CD4-positive, alpha-beta memory T cell (primary cell): ENCODE measurements around the gene EML3. TPM values are rescaled to one million over a fixed set of nuclear protein-coding genes. Genes with fewer than 3 reads are reported as not detected.
"Not testable (repeated sequence)": the region's sequence is repeated elsewhere in the genome, so short reads cannot be mapped to it uniquely, and the experiment has no call there.

ENCODE experiments used
- CTCF ChIA-PET: fragments of 350-600 bp; sonication (Branson Sonifier 250); formaldehyde crosslinking; loops from one replicate; lab custom pipeline; 2021; ENCODE audit warnings: inconsistent platforms; ENCODE audit not compliant: partially characterized antibody; lab: Charles Lee
- POLR2A ChIA-PET: fragments of 350-600 bp; sonication (Branson Sonifier 250); formaldehyde crosslinking; loops from one replicate; lab custom pipeline; 2021; ENCODE audit not compliant: partially characterized antibody; lab: Charles Lee
- DNase-seq, 5 donors: peaks; one replicate each; pipeline versions ENCODE4 v3.0.0 to v3.0.0-alpha.2; 2020 to 2022; ENCODE audit warnings: mixed read lengths in 1 of 5
- H3K27ac ChIP-seq: one replicate; pipeline ENCODE4 v1.7.0; 2013; ENCODE audit warnings: low read depth, low read length
- H3K27me3 ChIP-seq: 2 replicates; pipeline ENCODE4 v1.7.0; 2013; ENCODE audit warnings: mild to moderate bottlenecking, low read length, moderate library complexity; ENCODE audit not compliant: insufficient read depth
- H3K36me3 ChIP-seq: 2 replicates; pipeline ENCODE4 v1.7.0; 2013; ENCODE audit warnings: mild to moderate bottlenecking, low read length, moderate library complexity; ENCODE audit not compliant: insufficient read depth
- H3K4me1 ChIP-seq: 2 replicates; pipeline ENCODE4 v1.7.0; 2013; ENCODE audit warnings: mild to moderate bottlenecking, low read length, moderate library complexity; ENCODE audit not compliant: insufficient read depth
- H3K4me3 ChIP-seq, 2 donors: one replicate each; pipeline ENCODE4 v1.7.0; 2013; ENCODE audit warnings: low read length in 2 of 2, mild to moderate bottlenecking in 1 of 2
- H3K9me3 ChIP-seq, 2 donors: one replicate each; pipeline ENCODE4 v1.7.0; 2013; ENCODE audit warnings: low read length in 2 of 2, control low read depth in 1 of 2; ENCODE audit not compliant: control insufficient read depth in 1 of 2
- H3K27ac Mint-ChIP-seq, 7 donors: one replicate each; pipeline ENCODE4 v1.8.0; 2020 to 2021; ENCODE audit warnings: mixed read lengths in 7 of 7, mild to moderate bottlenecking in 6 of 7, inconsistent platforms in 3 of 7, moderate library complexity in 3 of 7
- H3K27me3 Mint-ChIP-seq, 2 donors: one replicate each; pipeline ENCODE4 v1.8.0; 2020 to 2021; ENCODE audit warnings: mixed read lengths in 2 of 2
- H3K36me3 Mint-ChIP-seq, 2 donors: one replicate each; pipeline ENCODE4 v1.8.0; 2020 to 2021; ENCODE audit warnings: mixed read lengths in 2 of 2, inconsistent platforms in 1 of 2, mild to moderate bottlenecking in 1 of 2
- H3K4me1 Mint-ChIP-seq, 4 donors: one replicate each; pipeline ENCODE4 v1.8.0; 2020 to 2021; ENCODE audit warnings: mixed read lengths in 4 of 4, mild to moderate bottlenecking in 1 of 4
- H3K4me3 Mint-ChIP-seq, 8 donors: one replicate each; pipeline ENCODE4 v1.8.0; 2020 to 2021; ENCODE audit warnings: mixed read lengths in 8 of 8, mild to moderate bottlenecking in 7 of 8, moderate library complexity in 6 of 8, inconsistent platforms in 3 of 8
- H3K9me3 Mint-ChIP-seq, 8 donors: one replicate each; pipeline ENCODE4 v1.8.0; 2020 to 2021; ENCODE audit warnings: mixed read lengths in 8 of 8, mild to moderate bottlenecking in 5 of 8, inconsistent platforms in 3 of 8, moderate library complexity in 1 of 8
- intact Hi-C: fragments of 100-400 bp; cut with micrococcal nuclease; formaldehyde crosslinking; loops from one replicate; pipeline ENCODE4 v1.15.1; 2023
- polyA plus RNA-seq, 2 donors: library from polyadenylated mRNA; unstranded; fragments of 300-500 nt; fragmentation: Illumina TruSeq; gene quantifications; one replicate each; pipeline ENCODE4 v1.2.3, GENCODE V29; 2021
- total RNA-seq, 2 experiments: library from RNA; stranded (reverse); gene quantifications; one replicate each; pipeline ENCODE4 v1.2.3, GENCODE V29; 2021

Gene EML3
- total and polyA plus RNA-seq, 4 experiments from 2014 or later = 18.2 to 201 (median 108) TPM

GRCh38 chr11:62565100-62565802 lies 47.3 kb downstream of the EML3 start:
- CTCF ChIA-PET = interaction anchor here (0.6 to 14.9 kb wide), 8 partner anchors 8 to 1686 kb away, joined by 3 to 405 read pairs (median 6); partner anchors contain the start of gene SCGB1A1
- H3K36me3 Mint-ChIP-seq = peaks cover 44 to 71% of the 10 kb centered on the region in 2 donors

GRCh38 chr11:62561677-62562230 lies 50.8 kb downstream of the EML3 start:
- CTCF ChIA-PET = interaction anchor here (0.7 to 14.9 kb wide), 15 partner anchors 11 to 791 kb away, joined by 3 to 450 read pairs (median 7); partner anchors contain the start of genes EEF1G, SCGB1A1 and TUT1

More at GRCh38 chr11:62565100-62565802, 47.3 kb downstream of the EML3 start:
- DNase-seq = no peak
- Mint-ChIP-seq H3K27me3 (no peaks in the 10 kb centered on the region), H3K9me3 (no peaks in the 10 kb centered on the region), H3K4me1 (peaks cover 22 to 48% (median 32%) of the 10 kb centered on the region in 4 donors), H3K4me3 (no peak overlapping the region), H3K27ac (peak overlapping the region in 5 of 7 donors; percentile 30 to 84 (median 70))
- Histone ChIP-seq H3K27ac (no peak overlapping the region), H3K27me3 (no peaks in the 10 kb centered on the region), H3K4me1 (peaks cover 30% of the 10 kb centered on the region), H3K36me3 (peaks cover 36% of the 10 kb centered on the region), H3K4me3 (no peak overlapping the region), H3K9me3 (no peaks in the 10 kb centered on the region)
- intact Hi-C loops = no loop called here
- POLR2A ChIA-PET = interaction anchor here (0.8 to 0.9 kb wide), 2 partner anchors 25 to 100 kb away, joined by 3 to 6 read pairs; partner anchors contain the start of genes C11orf98 and CSKMT

GRCh38 chr11:62560566-62561103 lies 51.9 kb downstream of the EML3 start:
- H3K36me3 ChIP-seq = peaks cover 15% of the 10 kb centered on the region
- Mint-ChIP-seq H3K36me3 (peaks cover 29 to 51% of the 10 kb centered on the region in 2 donors), H3K27ac (peak overlapping the region; percentile 43 to 100 (median 94)), H3K27me3 (no peaks in the 10 kb centered on the region), H3K4me3 (peak overlapping the region in 3 of 8 donors; percentile 22 to 57 (median 37)), H3K4me1 (peaks cover 41 to 64% (median 51%) of the 10 kb centered on the region in 4 donors), H3K9me3 (no peaks in the 10 kb centered on the region)
- POLR2A ChIA-PET = interaction anchor here (0.7 to 12.5 kb wide), 15 partner anchors 10 to 226 kb away, joined by 3 to 751 read pairs (median 6); partner anchors contain the start of genes AHNAK, C11orf98, CSKMT and EEF1G
- intact Hi-C loops = loop anchor here (1.0 kb wide), 3 partner anchors 63 to 166 kb away; no protein-coding TSS in a partner anchor
- H3K4me3 ChIP-seq = no peak overlapping the region
- H3K9me3 ChIP-seq = no peaks in the 10 kb centered on the region
- peak; percentile 75 to 89 (median 80) for DNase-seq
- peak overlapping the region; percentile 8 for H3K27ac ChIP-seq
- peaks cover 55% of the 10 kb centered on the region for H3K4me1 ChIP-seq
- CTCF ChIA-PET = interaction anchor here (0.5 to 14.9 kb wide), 36 partner anchors 9 to 313 kb away, joined by 3 to 450 read pairs (median 5); partner anchors contain the start of genes AHNAK, B3GAT3, EEF1G and SCGB1A1
- no peaks in the 10 kb centered on the region for H3K27me3 ChIP-seq

More at GRCh38 chr11:62561677-62562230, 50.8 kb downstream of the EML3 start:
- H3K27ac ChIP-seq, H3K27me3 ChIP-seq, H3K4me3 ChIP-seq, H3K27me3 Mint-ChIP-seq, H3K9me3 Mint-ChIP-seq, DNase-seq, H3K9me3 ChIP-seq, H3K4me3 Mint-ChIP-seq, intact Hi-C loops: not testable (repeated sequence)
- peak overlapping the region in 6 of 7 donors; percentile 69 to 99 (median 80) for H3K27ac Mint-ChIP-seq
- H3K36me3 Mint-ChIP-seq = peaks cover 39 to 63% of the 10 kb centered on the region in 2 donors
- H3K4me1 Mint-ChIP-seq = peaks cover 34 to 63% (median 45%) of the 10 kb centered on the region in 4 donors
- Histone ChIP-seq H3K36me3 (peaks cover 26% of the 10 kb centered on the region), H3K4me1 (peaks cover 53% of the 10 kb centered on the region)
- POLR2A ChIA-PET = interaction anchor here (1.0 to 12.5 kb wide), 5 partner anchors 9 to 135 kb away, joined by 3 to 751 read pairs (median 25); partner anchors contain the start of gene AHNAK

- H3K27me3 ChIP-seq, H3K36me3 ChIP-seq, DNase-seq, H3K9me3 ChIP-seq, H3K9me3 Mint-ChIP-seq, H3K4me3 ChIP-seq, H3K27me3 Mint-ChIP-seq: not testable (repeated sequence)
- intact Hi-C loops = loop anchor here (1.0 to 10.0 kb wide), 4 partner anchors 62 to 295 kb away; no protein-coding TSS in a partner anchor
- Mint-ChIP-seq H3K36me3 (peaks cover 25 to 43% of the 10 kb centered on the region in 2 donors), H3K4me3 (peak overlapping the region in 6 of 8 donors; percentile 28 to 77 (median 54)), H3K27ac (peak overlapping the region; percentile 94 to 100 (median 98)), H3K4me1 (peaks cover 46 to 70% (median 59%) of the 10 kb centered on the region in 4 donors)
- H3K4me1 ChIP-seq = peaks cover 65% of the 10 kb centered on the region
- POLR2A ChIA-PET = interaction anchor here (0.6 to 12.5 kb wide), 12 partner anchors 9 to 1160 kb away, joined by 3 to 751 read pairs (median 6); partner anchors contain the start of genes AHNAK, C11orf98, CSKMT and EEF1G
- CTCF ChIA-PET = interaction anchor here (0.8 to 14.9 kb wide), 24 partner anchors 9 to 177 kb away, joined by 3 to 450 read pairs (median 6); partner anchors contain the start of genes AHNAK, B3GAT3, EEF1G and SCGB1A1
- H3K27ac ChIP-seq = peak overlapping the region; percentile 95
Observed at GRCh38 chr11:62559626-62560025, 52.9 kb downstream of the EML3 start.

GRCh38 chr11:62559204-62559603 lies 53.4 kb downstream of the EML3 start:
- Histone ChIP-seq H3K9me3 (no peaks in the 10 kb centered on the region), H3K27ac (peak overlapping the region; percentile 95), H3K4me1 (peaks cover 69% of the 10 kb centered on the region), H3K36me3 (peaks cover 7% of the 10 kb centered on the region), H3K4me3 (no peak overlapping the region), H3K27me3 (no peaks in the 10 kb centered on the region)
- Mint-ChIP-seq H3K9me3 (no peaks in the 10 kb centered on the region), H3K4me3 (peak overlapping the region in 7 of 8 donors; percentile 40 to 77 (median 71)), H3K4me1 (peaks cover 50 to 75% (median 63%) of the 10 kb centered on the region in 4 donors), H3K27ac (peak overlapping the region; percentile 94 to 100 (median 98)), H3K27me3 (no peaks in the 10 kb centered on the region), H3K36me3 (peaks cover 25 to 42% of the 10 kb centered on the region in 2 donors)
- intact Hi-C loops = loop anchor here (10.0 kb wide), 1 partner anchor 296 kb away; no protein-coding TSS in a partner anchor
- DNase-seq = no peak
- POLR2A ChIA-PET = interaction anchor here (0.6 to 12.5 kb wide), 11 partner anchors 8 to 1160 kb away, joined by 3 to 751 read pairs (median 7); partner anchors contain the start of genes AHNAK, C11orf98, CSKMT and TUT1
- CTCF ChIA-PET = interaction anchor here (1.1 to 14.9 kb wide), 17 partner anchors 8 to 166 kb away, joined by 3 to 450 read pairs (median 7); partner anchors contain the start of genes AHNAK, B3GAT3, EEF1G and SCGB1A1

- no peaks in the 10 kb centered on the region for H3K9me3 Mint-ChIP-seq
- peak overlapping the region in 1 of 2 donors; percentile 17 for H3K4me3 ChIP-seq
- H3K9me3 ChIP-seq = no peaks in the 10 kb centered on the region
- no peaks in the 10 kb centered on the region for H3K27me3 ChIP-seq
- DNase-seq = peak in 1 of 5 donors; percentile 31
- peaks cover 74% of the 10 kb centered on the region for H3K4me1 ChIP-seq
- H3K4me3 Mint-ChIP-seq = peak overlapping the region in 7 of 8 donors; percentile 43 to 91 (median 89)
- ChIA-PET POLR2A (interaction anchor here (0.8 to 12.5 kb wide), 11 partner anchors 8 to 284 kb away, joined by 3 to 751 read pairs (median 10); partner anchors contain the start of genes AHNAK, BSCL2, C11orf98 and CSKMT), CTCF (interaction anchor here (1.1 to 14.9 kb wide), 11 partner anchors 8 to 165 kb away, joined by 3 to 450 read pairs (median 24); partner anchors contain the start of gene SCGB1A1)
- no peaks in the 10 kb centered on the region for H3K27me3 Mint-ChIP-seq
- peak overlapping the region; percentile 98 to 100 (median 100) for H3K27ac Mint-ChIP-seq
- H3K36me3 Mint-ChIP-seq = peaks cover 25 to 39% of the 10 kb centered on the region in 2 donors
- peak overlapping the region; percentile 95 for H3K27ac ChIP-seq
- intact Hi-C loops = loop anchor here (10.0 kb wide), 1 partner anchor 296 kb away; no protein-coding TSS in a partner anchor
- peaks cover 55 to 80% (median 68%) of the 10 kb centered on the region in 4 donors for H3K4me1 Mint-ChIP-seq
- peaks cover 7% of the 10 kb centered on the region for H3K36me3 ChIP-seq
Observed at GRCh38 chr11:62558669-62559068, 53.9 kb downstream of the EML3 start.
